A673 (cell line): ENCODE results near the gene DNMT3B. TPM values are rescaled to one million over a fixed set of nuclear protein-coding genes. Genes with fewer than 3 reads are reported as not detected.
A peak's percentile ranks its signal among the peaks of the same experiment; 100 is the strongest.

Experiments
- BruUV-seq: library from RNA; stranded (reverse); fragments of 400-500 nt; replicated peaks from 2 replicates; lab custom pipeline; 2021; lab: Mats Ljungman, UMichigan
- CTCF ChIA-PET: fragments of 300-600 bp; sonication (Branson Sonifier 250); formaldehyde crosslinking; loops from one replicate; lab custom pipeline; 2022; ENCODE audit warnings: antibody characterized with exemption; lab: Charles Lee
- POLR2A ChIA-PET: fragments of 300-600 bp; sonication (Branson Sonifier 250); formaldehyde crosslinking; loops from one replicate; lab custom pipeline; 2022; ENCODE audit warnings: antibody characterized with exemption; ENCODE audit not compliant: low non-redundant PET; lab: Charles Lee
- DNase-seq: peaks from one replicate; pipeline ENCODE4 v3.0.0-alpha.2; 2015; ENCODE audit warnings: low spot score
- H3K27ac ChIP-seq: fragments of 200-600 bp; sonication (generic); 2 replicates; pipeline ENCODE4 v1.5.1; 2016; ENCODE audit warnings: mixed run types, low read depth, mild to moderate bottlenecking, mixed read lengths, antibody characterized with exemption, low read length; ENCODE audit not compliant: poor library complexity, severe bottlenecking
- H3K27me3 ChIP-seq: fragments of 200-600 bp; sonication (generic); replicated peaks from 2 replicates; pipeline ENCODE4 v1.6.1; 2017; ENCODE audit warnings: mixed run types, low read depth, mild to moderate bottlenecking, mixed read lengths, antibody characterized with exemption, low read length; ENCODE audit not compliant: insufficient read depth, poor library complexity
- H3K36me3 ChIP-seq: fragments of 200-600 bp; sonication (generic); 2 replicates; pipeline ENCODE4 v1.6.1; 2016; ENCODE audit warnings: mixed run types, mild to moderate bottlenecking, mixed read lengths, antibody characterized with exemption, low read length; ENCODE audit not compliant: insufficient read depth, poor library complexity, severe bottlenecking
- H3K4me1 ChIP-seq: fragments of 200-600 bp; sonication (generic); 2 replicates; pipeline ENCODE4 v1.6.1; 2017; ENCODE audit warnings: mixed run types, mild to moderate bottlenecking, mixed read lengths, antibody characterized with exemption, low read length; ENCODE audit not compliant: insufficient read depth, poor library complexity, severe bottlenecking
- H3K4me3 ChIP-seq: fragments of 200-600 bp; sonication (generic); 2 replicates; pipeline ENCODE4 v1.5.1; 2016; ENCODE audit warnings: low read depth, mixed run types, mild to moderate bottlenecking, mixed read lengths, low read length; ENCODE audit not compliant: poor library complexity, severe bottlenecking
- H3K9me3 ChIP-seq: fragments of 200-600 bp; sonication (generic); 2 replicates; pipeline ENCODE4 v1.6.1; 2016; ENCODE audit warnings: mixed run types, low read depth, mild to moderate bottlenecking, mixed read lengths, antibody characterized with exemption, low read length; ENCODE audit not compliant: poor library complexity, severe bottlenecking
- EZH2 ChIP-seq: fragments of 200-600 bp; sonication (generic); IDR thresholded peaks from 2 replicates; pipeline ENCODE4 v1.6.1; 2017; ENCODE audit warnings: borderline replicate concordance, low read depth, mild to moderate bottlenecking, mixed read lengths, antibody characterized with exemption, low read length; ENCODE audit not compliant: poor library complexity, severe bottlenecking
- intact Hi-C: fragments of 100-400 bp; cut with micrococcal nuclease; formaldehyde crosslinking; loops from one replicate; pipeline ENCODE4 v1.10.0; 2022; ENCODE audit not compliant: unreplicated experiment
- total RNA-seq: library from RNA; stranded (reverse); gene quantifications from 2 replicates; pipeline ENCODE4 v1.2.3, GENCODE V29; 2021
- TF ChIP-seq, protein P1 (sequence below): fragments of 300-800, 200-600 bp; sonication (generic); conservative IDR thresholded peaks from 2 replicates; pipeline ENCODE4 v1.5.1; 2017; ENCODE audit warnings: low read depth, mild to moderate bottlenecking, antibody characterized with exemption, low read length, moderate library complexity, mixed read lengths

Gene DNMT3B
- total RNA-seq, 1 experiment from 2014 or later, result 3.8 TPM

DNA sequence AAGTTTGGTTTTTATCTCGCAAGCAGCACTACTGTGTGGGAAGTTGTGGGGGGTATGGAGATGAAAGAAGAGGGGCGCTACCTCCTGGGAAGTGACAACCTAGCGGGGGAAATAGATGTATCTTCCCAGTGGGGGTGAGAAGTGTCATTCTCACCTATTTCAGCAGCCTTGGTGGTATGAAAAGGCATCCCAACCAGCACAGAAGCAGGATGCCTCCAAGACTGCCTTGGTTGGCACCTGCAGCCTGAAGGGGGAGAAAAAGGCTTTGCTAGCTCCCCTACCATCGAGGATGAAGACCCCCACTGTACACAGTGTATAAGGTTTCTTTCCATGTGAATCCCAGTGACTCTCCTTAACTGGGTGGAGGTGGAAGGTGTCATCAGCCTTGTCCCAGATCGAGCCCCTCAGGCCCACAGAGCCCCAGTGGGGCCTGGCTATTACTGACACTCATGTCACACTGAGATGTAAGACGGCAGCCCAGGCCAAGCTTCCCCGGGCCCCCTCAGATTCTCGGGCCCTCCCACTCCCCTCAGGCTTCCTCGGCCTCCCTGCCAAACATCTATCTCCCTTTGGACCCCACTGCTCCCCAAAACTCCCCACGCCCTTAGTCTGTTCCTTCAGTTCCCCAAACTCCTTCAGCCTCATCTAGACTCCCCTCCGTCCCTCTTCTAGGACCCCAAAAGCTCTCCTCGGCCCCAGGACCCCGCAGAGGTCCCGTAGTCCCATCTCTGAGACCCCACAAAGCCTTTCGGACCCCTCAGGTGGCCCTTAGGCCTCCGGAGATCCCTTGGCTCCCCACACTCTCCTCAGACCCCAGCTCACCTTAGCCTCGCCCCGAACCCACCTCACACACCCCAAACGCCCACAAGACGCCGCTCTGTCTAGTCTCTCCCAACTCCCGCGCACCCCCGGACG lies 19.6 kb upstream of the DNMT3B start:
- no peak for TF ChIP-seq EZH2
- TF ChIP-seq, protein P1, sequence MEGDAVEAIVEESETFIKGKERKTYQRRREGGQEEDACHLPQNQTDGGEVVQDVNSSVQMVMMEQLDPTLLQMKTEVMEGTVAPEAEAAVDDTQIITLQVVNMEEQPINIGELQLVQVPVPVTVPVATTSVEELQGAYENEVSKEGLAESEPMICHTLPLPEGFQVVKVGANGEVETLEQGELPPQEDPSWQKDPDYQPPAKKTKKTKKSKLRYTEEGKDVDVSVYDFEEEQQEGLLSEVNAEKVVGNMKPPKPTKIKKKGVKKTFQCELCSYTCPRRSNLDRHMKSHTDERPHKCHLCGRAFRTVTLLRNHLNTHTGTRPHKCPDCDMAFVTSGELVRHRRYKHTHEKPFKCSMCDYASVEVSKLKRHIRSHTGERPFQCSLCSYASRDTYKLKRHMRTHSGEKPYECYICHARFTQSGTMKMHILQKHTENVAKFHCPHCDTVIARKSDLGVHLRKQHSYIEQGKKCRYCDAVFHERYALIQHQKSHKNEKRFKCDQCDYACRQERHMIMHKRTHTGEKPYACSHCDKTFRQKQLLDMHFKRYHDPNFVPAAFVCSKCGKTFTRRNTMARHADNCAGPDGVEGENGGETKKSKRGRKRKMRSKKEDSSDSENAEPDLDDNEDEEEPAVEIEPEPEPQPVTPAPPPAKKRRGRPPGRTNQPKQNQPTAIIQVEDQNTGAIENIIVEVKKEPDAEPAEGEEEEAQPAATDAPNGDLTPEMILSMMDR, result no peak
- no peaks in the 10 kb centered on the region for H3K36me3 ChIP-seq
- BruUV-seq, result no TSS peak
- intact Hi-C loops, result no loop called here
- peaks cover 5% of the 10 kb centered on the region for H3K4me1 ChIP-seq
- no peak for DNase-seq
- H3K9me3 ChIP-seq, result no peaks in the 10 kb centered on the region
- H3K27me3 ChIP-seq, result no peaks in the 10 kb centered on the region
- POLR2A ChIA-PET, result interaction anchor here (0.6 kb wide), 1 partner anchor 25 kb away, joined by 18 read pairs; no protein-coding TSS in a partner anchor
- peak overlapping the region; percentile 69 for H3K4me3 ChIP-seq
- H3K27ac ChIP-seq, result peak overlapping the region; percentile 71
- CTCF ChIA-PET, result interaction anchor here (0.5 kb wide), 1 partner anchor 12 kb away, joined by 9 read pairs; no protein-coding TSS in a partner anchor

DNA sequence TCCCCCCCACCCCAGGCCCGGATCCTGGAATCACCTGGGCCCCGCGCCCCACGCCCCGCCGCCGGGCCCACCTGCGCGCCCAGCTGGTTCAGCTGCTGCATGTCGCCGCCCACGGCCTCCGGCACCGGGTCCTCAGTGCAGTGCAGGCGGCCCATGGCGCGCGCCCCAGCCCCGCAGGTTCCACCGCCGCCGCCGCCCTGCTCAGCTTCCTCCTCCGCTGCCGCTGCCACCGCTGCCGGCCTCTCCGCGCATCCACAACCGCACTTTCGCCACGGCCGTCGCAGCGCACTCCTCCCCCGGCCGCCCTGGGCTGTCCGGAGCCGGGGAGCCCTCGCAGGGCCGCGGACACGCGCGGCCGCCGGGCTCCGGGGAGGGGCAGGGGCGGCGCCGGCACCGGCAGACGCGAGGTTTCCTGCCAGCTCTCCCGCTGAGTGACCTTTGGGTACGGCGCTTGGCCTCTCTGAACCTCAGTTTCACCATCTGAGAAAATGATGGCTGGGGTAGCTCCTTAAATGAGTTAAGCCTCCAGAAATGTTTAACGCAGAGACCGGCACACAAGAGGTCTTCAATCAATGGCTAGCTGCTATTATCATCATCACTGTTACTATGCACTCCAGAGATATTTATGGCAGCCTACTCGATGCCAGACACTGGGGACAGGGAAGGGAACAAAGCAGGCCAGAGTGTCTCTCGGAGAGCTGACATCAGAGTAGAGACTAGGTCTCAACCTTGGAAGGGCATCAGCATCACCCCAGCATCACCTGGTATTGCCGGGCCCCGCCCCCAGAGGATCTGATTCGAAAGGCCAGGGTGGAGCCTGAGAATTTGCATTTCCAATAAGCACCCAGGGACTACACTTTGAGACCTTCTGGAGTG lies 18.7 kb upstream of the DNMT3B start, which contains the start of gene COMMD7:
Gene COMMD7 (minus strand): TSS at position 231 of the 876 bp plus-strand sequence. CDS start 76 bp downstream, at position 155.
- intact Hi-C loops, result no loop called here
- POLR2A ChIA-PET, result no interaction called here
- no peak for TF ChIP-seq EZH2
- TF ChIP-seq, protein P1, result no peak
- Histone ChIP-seq H3K4me3 (peak within 1 kb of the TSS; percentile 69), H3K9me3 (no peaks in the 10 kb centered on the region), H3K4me1 (peaks cover 5% of the 10 kb centered on the region), H3K27ac (peak within 1 kb of the TSS; percentile 71), H3K27me3 (no peaks in the 10 kb centered on the region), H3K36me3 (no peaks in the 10 kb centered on the region)
- no TSS peak for BruUV-seq
- peak; percentile 45 for DNase-seq
- CTCF ChIA-PET, result interaction anchor here (0.5 kb wide), 1 partner anchor 11 kb away, joined by 9 read pairs; no protein-coding TSS in a partner anchor

DNA sequence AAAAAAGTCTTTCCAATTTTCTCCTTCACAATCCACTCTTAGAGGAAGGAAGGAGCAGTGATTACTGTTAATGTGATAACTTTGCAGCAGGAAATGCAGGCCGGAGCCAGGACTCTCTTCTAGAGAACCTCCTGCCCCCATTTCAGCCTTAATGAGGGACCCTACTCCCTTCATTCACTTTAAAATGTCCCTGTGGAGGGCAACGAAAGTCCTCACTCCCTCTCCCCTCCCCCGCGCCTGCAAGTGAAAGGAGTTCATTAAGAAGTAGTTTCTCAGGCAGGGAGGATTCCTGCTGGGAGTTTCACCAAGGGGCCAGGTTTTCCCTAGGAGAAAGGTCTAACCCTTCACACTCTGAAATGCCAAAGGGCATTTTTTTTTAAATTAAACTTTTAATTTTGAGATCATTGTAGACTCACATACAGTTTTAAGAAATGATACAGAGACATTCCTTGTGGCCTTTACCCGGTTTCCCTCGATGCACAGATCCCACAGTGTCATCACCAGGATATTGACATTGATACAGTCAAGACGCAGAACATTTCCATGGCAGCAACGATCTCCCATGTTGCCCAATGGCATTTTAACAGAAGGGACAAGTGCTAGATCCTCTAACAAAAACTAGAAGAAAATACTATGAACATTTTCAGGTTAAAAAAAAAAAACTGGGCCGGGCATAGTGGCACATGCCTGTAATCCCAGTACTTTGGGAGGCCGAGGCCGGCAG lies 12.1 kb upstream of the DNMT3B start:
- POLR2A ChIA-PET, result no interaction called here

More for the DNA sequence above, 12.1 kb upstream of the DNMT3B start:
- no peaks in the 10 kb centered on the region for H3K4me1 ChIP-seq
- H3K36me3 ChIP-seq, result no peaks in the 10 kb centered on the region
- no peaks in the 10 kb centered on the region for H3K27me3 ChIP-seq
- no peak overlapping the region for H3K4me3 ChIP-seq
- no TSS peak for BruUV-seq
- no peak for DNase-seq
- TF ChIP-seq, protein P1, result no peak
- intact Hi-C loops, result no loop called here
- H3K27ac ChIP-seq, result no peak overlapping the region
- H3K9me3 ChIP-seq, result no peaks in the 10 kb centered on the region
- CTCF ChIA-PET, result no interaction called here
